Measurements from ENCODE around the gene DDX1.
"Not testable (repeated sequence)": the region's sequence is repeated elsewhere in the genome, so short reads cannot be mapped to it uniquely, and the experiment has no call there.

DDX1 gene

GRCh38 chr2:15591692-15592463 is at the start of gene DDX1:
Gene DDX1, plus strand, starts transcription at chr2:15591868. Its CDS starts 66 bp downstream, at chr2:15591934.
- DNase-seq = peak; percentile 88 to 89
- no peaks in the 10 kb centered on the region for H3K9me3 Mint-ChIP-seq
- H3K4me3 Mint-ChIP-seq = peak within 1 kb of the TSS; percentile 86 to 97
- H3K4me1 Mint-ChIP-seq = peaks cover 35% of the 10 kb centered on the region
- ATAC-seq = peak; percentile 98
- peak within 1 kb of the TSS; percentile 95 to 99 for H3K27ac Mint-ChIP-seq
- no peaks in the 10 kb centered on the region for H3K27me3 Mint-ChIP-seq

- not testable (repeated sequence) for ATAC-seq, H3K27ac Mint-ChIP-seq, H3K4me3 Mint-ChIP-seq, H3K27me3 Mint-ChIP-seq, H3K4me1 Mint-ChIP-seq, DNase-seq, H3K9me3 Mint-ChIP-seq
Measured at GRCh38 chr2:15542269-15542668, 49.4 kb upstream of the DDX1 start.

- H3K27me3 Mint-ChIP-seq = no peaks in the 10 kb centered on the region
- no peak overlapping the region for H3K27ac Mint-ChIP-seq
- no peak overlapping the region for H3K4me3 Mint-ChIP-seq
- no peak for ATAC-seq
- DNase-seq = no peak
- no peaks in the 10 kb centered on the region for H3K4me1 Mint-ChIP-seq
- H3K9me3 Mint-ChIP-seq = no peaks in the 10 kb centered on the region
Measured at GRCh38 chr2:15543053-15543452, 48.6 kb upstream of the DDX1 start.

GRCh38 chr2:15543541-15543940 is 48.1 kb upstream of the DDX1 start:
- no peak overlapping the region for H3K4me3 Mint-ChIP-seq

GRCh38 chr2:15544227-15544626 is 47.4 kb upstream of the DDX1 start:
- Mint-ChIP-seq H3K27me3 (no peaks in the 10 kb centered on the region), H3K4me3 (no peak overlapping the region), H3K27ac (no peak overlapping the region), H3K9me3 (no peaks in the 10 kb centered on the region), H3K4me1 (no peaks in the 10 kb centered on the region)
- DNase-seq (no peak), ATAC-seq (no peak)

More at GRCh38 chr2:15543541-15543940, 48.1 kb upstream of the DDX1 start:
- no peak for ATAC-seq
- Mint-ChIP-seq H3K9me3 (no peaks in the 10 kb centered on the region), H3K27me3 (no peaks in the 10 kb centered on the region), H3K4me1 (no peaks in the 10 kb centered on the region), H3K27ac (no peak overlapping the region)
- no peak for DNase-seq

- DNase-seq (no peak), ATAC-seq (no peak)
- H3K9me3 Mint-ChIP-seq = no peaks in the 10 kb centered on the region
- no peak overlapping the region for H3K4me3 Mint-ChIP-seq
- H3K4me1 Mint-ChIP-seq = no peaks in the 10 kb centered on the region
- H3K27me3 Mint-ChIP-seq = no peaks in the 10 kb centered on the region
- H3K27ac Mint-ChIP-seq = no peak overlapping the region
Measured at GRCh38 chr2:15546297-15547098, 45.2 kb upstream of the DDX1 start.

- Mint-ChIP-seq H3K4me1 (no peaks in the 10 kb centered on the region), H3K9me3 (no peaks in the 10 kb centered on the region), H3K27ac (no peak overlapping the region), H3K4me3 (no peak overlapping the region), H3K27me3 (no peaks in the 10 kb centered on the region)
- no peak for ATAC-seq
- no peak for DNase-seq
Measured at GRCh38 chr2:15547115-15547876, 44.4 kb upstream of the DDX1 start.

- Mint-ChIP-seq H3K9me3 (no peaks in the 10 kb centered on the region), H3K27me3 (no peaks in the 10 kb centered on the region), H3K4me1 (peaks cover 3% of the 10 kb centered on the region), H3K4me3 (no peak overlapping the region), H3K27ac (no peak overlapping the region)
- ATAC-seq (no peak), DNase-seq (no peak)
Measured at GRCh38 chr2:15548974-15549373, 42.7 kb upstream of the DDX1 start.

- DNase-seq (no peak), ATAC-seq (no peak)
- Mint-ChIP-seq H3K9me3 (no peaks in the 10 kb centered on the region), H3K27me3 (no peaks in the 10 kb centered on the region), H3K27ac (no peak overlapping the region), H3K4me1 (peaks cover 10% of the 10 kb centered on the region), H3K4me3 (no peak overlapping the region)
Measured at GRCh38 chr2:15553519-15553918, 38.1 kb upstream of the DDX1 start.

- DNase-seq = no peak
- Mint-ChIP-seq H3K9me3 (no peaks in the 10 kb centered on the region), H3K4me3 (no peak overlapping the region), H3K27ac (no peak overlapping the region), H3K4me1 (peaks cover 10% of the 10 kb centered on the region), H3K27me3 (no peaks in the 10 kb centered on the region)
- no peak for ATAC-seq
Measured at GRCh38 chr2:15553951-15554350, 37.7 kb upstream of the DDX1 start.

- Mint-ChIP-seq H3K9me3 (no peaks in the 10 kb centered on the region), H3K27ac (no peak overlapping the region), H3K27me3 (no peaks in the 10 kb centered on the region)
Measured at GRCh38 chr2:15554525-15555218, 37.0 kb upstream of the DDX1 start.

GRCh38 chr2:15555760-15556193 is 35.9 kb upstream of the DDX1 start:
- H3K4me1 Mint-ChIP-seq = peaks cover 26% of the 10 kb centered on the region
- H3K9me3 Mint-ChIP-seq = no peaks in the 10 kb centered on the region
- H3K27ac Mint-ChIP-seq = peak overlapping the region in 1 of 2 donors; percentile 50
- ATAC-seq (no peak), DNase-seq (no peak)
- no peaks in the 10 kb centered on the region for H3K27me3 Mint-ChIP-seq
- H3K4me3 Mint-ChIP-seq = no peak overlapping the region

More at GRCh38 chr2:15554525-15555218, 37.0 kb upstream of the DDX1 start:
- DNase-seq (no peak), ATAC-seq (no peak)
- Mint-ChIP-seq H3K4me1 (peaks cover 17% of the 10 kb centered on the region), H3K4me3 (no peak overlapping the region)

- Mint-ChIP-seq H3K9me3 (no peaks in the 10 kb centered on the region), H3K27ac (no peak overlapping the region), H3K27me3 (no peaks in the 10 kb centered on the region), H3K4me3 (no peak overlapping the region), H3K4me1 (peaks cover 27% of the 10 kb centered on the region)
- no peak for ATAC-seq
- no peak for DNase-seq
Measured at GRCh38 chr2:15556311-15556930, 35.2 kb upstream of the DDX1 start.

- peaks cover 40% of the 10 kb centered on the region for H3K4me1 Mint-ChIP-seq
- peaks cover 0 to 4% of the 10 kb centered on the region in 2 donors for H3K9me3 Mint-ChIP-seq
- H3K27ac Mint-ChIP-seq = peak overlapping the region in 1 of 2 donors; percentile 72
- no peaks in the 10 kb centered on the region for H3K27me3 Mint-ChIP-seq
- ATAC-seq (no peak), DNase-seq (no peak)
- H3K4me3 Mint-ChIP-seq = no peak overlapping the region
Measured at GRCh38 chr2:15557887-15558311, 33.8 kb upstream of the DDX1 start.
